ENCODE measurements around the gene MMP25. TPM values are rescaled to one million over a fixed set of nuclear protein-coding genes. Genes with fewer than 3 reads are reported as not detected.

Gene MMP25
- total and polyA plus RNA-seq, 3 experiments from 2014 or later: 0.90 to 1.9 (median 1.5) TPM

- Mint-ChIP-seq H3K27me3 (peaks cover 0 to 16% of the 10 kb centered on the region in 2 donors), H3K36me3 (no peaks in the 10 kb centered on the region), H3K4me3 (peak overlapping the region in 1 of 7 donors; percentile 4), H3K9me3 (no peaks in the 10 kb centered on the region), H3K4me1 (peaks cover 17 to 25% (median 17%) of the 10 kb centered on the region in 3 donors), H3K27ac (no peak overlapping the region)
- Histone ChIP-seq H3K27ac (ENCODE audit: low read depth, low read length) (no peak overlapping the region), H3K9me3 (ENCODE audit: low read length) (no peaks in the 10 kb centered on the region), H3K4me3 (ENCODE audit: low read length) (no peak overlapping the region), H3K36me3 (ENCODE audit: insufficient read depth, low read length) (no peaks in the 10 kb centered on the region), H3K27me3 (ENCODE audit: insufficient read depth, low read length, poor library complexity, severe bottlenecking) (peaks cover 3% of the 10 kb centered on the region), H3K4me1 (ENCODE audit: insufficient read depth, low read length) (peaks cover 20% of the 10 kb centered on the region)
- CTCF ChIA-PET: interaction anchor here (0.8 to 14.4 kb wide), 3 partner anchors 8 to 46 kb away, joined by 3 to 289 read pairs (median 4); partner anchors contain the start of genes HCFC1R1, THOC6 and TNFRSF12A
- no peak for DNase-seq
- POLR2A ChIA-PET: no interaction called here
Measured at GRCh38 chr16:3012246-3012645, 34.1 kb upstream of the MMP25 start.

- no peak within 1 kb of the TSS for H3K27ac ChIP-seq (ENCODE audit: low read depth, low read length)
- H3K27me3 ChIP-seq (ENCODE audit: insufficient read depth, low read length, poor library complexity, severe bottlenecking): peaks cover 3% of the 10 kb centered on the region
- no peak for DNase-seq
- no peaks in the 10 kb centered on the region for H3K36me3 ChIP-seq (ENCODE audit: insufficient read depth, low read length)
- Mint-ChIP-seq H3K9me3 (no peaks in the 10 kb centered on the region), H3K36me3 (no peaks in the 10 kb centered on the region), H3K4me1 (peaks cover 10 to 19% (median 10%) of the 10 kb centered on the region in 3 donors), H3K4me3 (peak within 1 kb of the TSS in 1 of 7 donors; percentile 4), H3K27ac (no peak within 1 kb of the TSS), H3K27me3 (peaks cover 0 to 16% of the 10 kb centered on the region in 2 donors)
- POLR2A ChIA-PET: no interaction called here
- H3K4me1 ChIP-seq (ENCODE audit: insufficient read depth, low read length): peaks cover 13% of the 10 kb centered on the region
- CTCF ChIA-PET: interaction anchor here (0.8 to 14.4 kb wide), 2 partner anchors 14 to 46 kb away, joined by 3 to 289 read pairs; partner anchors contain the start of genes HCFC1R1, THOC6 and TNFRSF12A
- no peak within 1 kb of the TSS for H3K4me3 ChIP-seq (ENCODE audit: low read length)
- H3K9me3 ChIP-seq (ENCODE audit: low read length): no peaks in the 10 kb centered on the region
Measured at GRCh38 chr16:3012828-3013420, 33.4 kb upstream of the MMP25 start, which contains the start of gene CLDN9. Gene CLDN9, plus strand, starts transcription at chr16:3012923. Its CDS starts 440 bp downstream, at chr16:3013363.

DNA sequence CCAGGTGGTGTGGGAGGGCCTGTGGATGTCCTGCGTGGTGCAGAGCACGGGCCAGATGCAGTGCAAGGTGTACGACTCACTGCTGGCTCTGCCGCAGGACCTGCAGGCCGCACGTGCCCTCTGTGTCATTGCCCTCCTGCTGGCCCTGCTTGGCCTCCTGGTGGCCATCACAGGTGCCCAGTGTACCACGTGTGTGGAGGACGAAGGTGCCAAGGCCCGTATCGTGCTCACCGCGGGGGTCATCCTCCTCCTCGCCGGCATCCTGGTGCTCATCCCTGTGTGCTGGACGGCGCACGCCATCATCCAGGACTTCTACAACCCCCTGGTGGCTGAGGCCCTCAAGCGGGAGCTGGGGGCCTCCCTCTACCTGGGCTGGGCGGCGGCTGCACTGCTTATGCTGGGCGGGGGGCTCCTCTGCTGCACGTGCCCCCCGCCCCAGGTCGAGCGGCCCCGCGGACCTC is 32.8 kb upstream of the MMP25 start:
- DNase-seq: no peak
- Mint-ChIP-seq H3K27me3 (peaks cover 0 to 16% of the 10 kb centered on the region in 2 donors), H3K9me3 (no peaks in the 10 kb centered on the region), H3K4me1 (peaks cover 4 to 19% (median 4%) of the 10 kb centered on the region in 3 donors), H3K27ac (no peak overlapping the region), H3K4me3 (no peak overlapping the region), H3K36me3 (no peaks in the 10 kb centered on the region)
- H3K27ac ChIP-seq (ENCODE audit: low read depth, low read length): no peak overlapping the region
- peaks cover 13% of the 10 kb centered on the region for H3K4me1 ChIP-seq (ENCODE audit: insufficient read depth, low read length)
- CTCF ChIA-PET: interaction anchor here (1.2 to 14.4 kb wide), 4 partner anchors 10 to 18 kb away, joined by 3 to 289 read pairs (median 4); partner anchors contain the start of genes HCFC1R1, THOC6 and TNFRSF12A
- POLR2A ChIA-PET: no interaction called here
- peaks cover 3% of the 10 kb centered on the region for H3K27me3 ChIP-seq (ENCODE audit: insufficient read depth, low read length, poor library complexity, severe bottlenecking)
- H3K9me3 ChIP-seq (ENCODE audit: low read length): no peaks in the 10 kb centered on the region
- H3K36me3 ChIP-seq (ENCODE audit: insufficient read depth, low read length): no peaks in the 10 kb centered on the region
- no peak overlapping the region for H3K4me3 ChIP-seq (ENCODE audit: low read length)

DNA sequence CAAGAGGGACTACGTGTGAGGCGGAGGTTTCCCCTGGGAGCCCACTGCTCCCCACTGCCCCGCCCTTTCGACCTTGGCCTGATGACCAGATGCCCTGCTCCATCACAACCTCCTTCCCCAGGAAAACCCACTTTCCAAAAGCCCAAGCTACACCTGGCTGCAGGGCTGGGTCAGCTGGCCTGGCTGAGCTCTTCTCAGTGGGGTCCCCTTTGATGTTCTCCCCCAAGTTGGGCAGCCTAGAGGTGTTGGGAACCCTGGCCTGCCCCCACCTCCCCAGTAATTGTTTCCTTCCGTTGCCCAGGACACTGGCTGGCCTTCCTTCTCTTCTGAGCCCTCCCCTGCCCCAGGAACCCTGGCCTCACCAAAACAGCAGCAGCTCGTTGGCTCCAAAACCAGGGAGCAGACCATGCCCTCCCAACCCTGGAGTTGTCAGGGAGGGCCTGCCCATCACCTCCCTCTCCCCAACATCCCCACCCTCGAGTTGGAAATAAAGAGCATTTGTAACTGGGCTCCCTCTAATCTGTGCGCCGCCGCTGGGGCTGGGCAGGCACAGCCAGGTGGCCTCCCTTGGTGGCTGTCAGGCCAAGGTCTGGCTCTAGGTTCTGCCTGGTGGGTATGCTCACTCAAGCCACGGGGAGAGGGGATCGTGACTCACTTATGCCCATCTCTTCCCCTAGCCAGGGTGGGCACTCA is 32.2 kb upstream of the MMP25 start:
- DNase-seq: no peak
- H3K4me3 Mint-ChIP-seq: no peak overlapping the region
- H3K27ac Mint-ChIP-seq: no peak overlapping the region
- peaks cover 3% of the 10 kb centered on the region for H3K27me3 ChIP-seq (ENCODE audit: insufficient read depth, low read length, poor library complexity, severe bottlenecking)
- no peaks in the 10 kb centered on the region for H3K36me3 ChIP-seq (ENCODE audit: insufficient read depth, low read length)
- no peaks in the 10 kb centered on the region for H3K9me3 ChIP-seq (ENCODE audit: low read length)
- ChIA-PET CTCF (interaction anchor here (1.0 to 1.4 kb wide), 4 partner anchors 10 to 17 kb away, joined by 3 to 4 read pairs (median 3); partner anchors contain the start of genes HCFC1R1 and THOC6), POLR2A (no interaction called here)
- H3K27me3 Mint-ChIP-seq: peaks cover 0 to 16% of the 10 kb centered on the region in 2 donors
- H3K4me1 ChIP-seq (ENCODE audit: insufficient read depth, low read length): peaks cover 8% of the 10 kb centered on the region
- H3K36me3 Mint-ChIP-seq: no peaks in the 10 kb centered on the region
- no peak overlapping the region for H3K4me3 ChIP-seq (ENCODE audit: low read length)
- no peaks in the 10 kb centered on the region for H3K9me3 Mint-ChIP-seq
- H3K4me1 Mint-ChIP-seq: peaks cover 0 to 15% (median 0%) of the 10 kb centered on the region in 3 donors
- H3K27ac ChIP-seq (ENCODE audit: low read depth, low read length): no peak overlapping the region

DNA sequence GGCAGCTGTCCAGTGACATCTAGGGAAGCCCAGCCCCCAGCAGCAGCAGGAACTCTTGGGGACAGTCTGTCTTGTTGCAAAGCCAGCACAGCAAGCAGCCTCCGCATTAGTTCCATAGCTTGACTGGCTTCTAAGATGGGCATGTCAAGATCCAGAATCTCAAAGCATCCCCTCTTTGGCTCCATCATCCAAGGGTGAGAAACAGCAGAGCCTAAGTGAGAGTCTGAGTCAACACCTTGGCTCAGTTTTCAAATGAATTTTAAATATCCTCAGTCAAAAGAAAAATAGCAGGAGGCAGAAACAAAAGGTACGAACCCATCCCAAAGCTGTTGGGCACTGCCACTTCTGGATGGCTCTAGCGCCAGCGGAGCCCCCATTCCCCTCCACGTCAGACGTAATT is 31.4 kb upstream of the MMP25 start:
- H3K9me3 ChIP-seq (ENCODE audit: low read length): no peaks in the 10 kb centered on the region
- H3K27me3 Mint-ChIP-seq: peaks cover under 1 to 16% of the 10 kb centered on the region in 2 donors
- ChIA-PET POLR2A (no interaction called here), CTCF (interaction anchor here (1.0 to 1.4 kb wide), 4 partner anchors 9 to 16 kb away, joined by 3 to 4 read pairs (median 3); partner anchors contain the start of genes HCFC1R1 and THOC6)
- H3K4me1 Mint-ChIP-seq: peaks cover 2 to 20% (median 3%) of the 10 kb centered on the region in 3 donors
- DNase-seq: no peak
- peaks cover 3% of the 10 kb centered on the region for H3K27me3 ChIP-seq (ENCODE audit: insufficient read depth, low read length, poor library complexity, severe bottlenecking)
- H3K36me3 ChIP-seq (ENCODE audit: insufficient read depth, low read length): no peaks in the 10 kb centered on the region
- H3K9me3 Mint-ChIP-seq: no peaks in the 10 kb centered on the region
- H3K36me3 Mint-ChIP-seq: no peaks in the 10 kb centered on the region
- no peak overlapping the region for H3K27ac Mint-ChIP-seq
- H3K4me3 ChIP-seq (ENCODE audit: low read length): no peak overlapping the region
- no peak overlapping the region for H3K27ac ChIP-seq (ENCODE audit: low read depth, low read length)
- H3K4me1 ChIP-seq (ENCODE audit: insufficient read depth, low read length): peaks cover 14% of the 10 kb centered on the region
- no peak overlapping the region for H3K4me3 Mint-ChIP-seq

DNA sequence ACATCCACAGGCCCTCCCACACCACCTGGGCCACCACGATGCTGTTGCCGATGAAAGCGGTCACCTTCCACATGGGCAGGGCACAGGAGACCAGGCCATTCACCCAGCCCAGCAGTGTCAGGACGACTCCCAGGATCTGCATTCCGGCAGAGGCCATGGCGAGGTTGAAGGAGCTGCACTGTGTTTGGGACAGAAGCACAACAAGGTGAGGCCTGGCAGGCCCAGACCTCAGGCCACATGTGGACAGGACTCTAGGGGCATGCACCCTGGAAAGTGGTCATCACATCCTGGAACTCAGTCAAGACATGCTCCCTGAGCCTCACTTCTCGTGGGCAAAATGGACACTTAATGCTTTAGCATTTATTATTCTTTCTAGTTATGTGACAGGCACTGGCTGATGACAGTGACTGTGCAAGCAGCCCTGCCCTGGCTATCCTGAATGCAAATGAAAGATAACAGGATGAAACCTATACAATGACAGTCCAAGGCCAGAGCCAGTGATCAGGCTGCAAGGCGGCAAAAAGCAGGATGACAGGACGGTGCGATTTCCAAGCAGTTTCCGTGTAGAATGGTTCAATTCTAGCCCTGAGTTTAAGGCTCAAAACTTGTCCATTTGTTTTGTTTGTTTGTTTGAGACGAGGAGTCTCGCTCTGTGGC is 30.4 kb upstream of the MMP25 start:
- Mint-ChIP-seq H3K9me3 (no peaks in the 10 kb centered on the region), H3K27ac (no peak overlapping the region), H3K36me3 (no peaks in the 10 kb centered on the region), H3K4me1 (peaks cover 7 to 29% (median 7%) of the 10 kb centered on the region in 3 donors), H3K27me3 (peaks cover 2 to 16% of the 10 kb centered on the region in 2 donors), H3K4me3 (peak overlapping the region in 1 of 7 donors; percentile 31)
- H3K4me3 ChIP-seq (ENCODE audit: low read length): no peak overlapping the region
- H3K27ac ChIP-seq (ENCODE audit: low read depth, low read length): no peak overlapping the region
- ChIA-PET CTCF (interaction anchor here (1.5 kb wide), 1 partner anchor 12 kb away, joined by 3 read pairs; no protein-coding TSS in a partner anchor), POLR2A (no interaction called here)
- peaks cover 16% of the 10 kb centered on the region for H3K4me1 ChIP-seq (ENCODE audit: insufficient read depth, low read length)
- no peak for DNase-seq
- H3K36me3 ChIP-seq (ENCODE audit: insufficient read depth, low read length): no peaks in the 10 kb centered on the region
- no peaks in the 10 kb centered on the region for H3K9me3 ChIP-seq (ENCODE audit: low read length)
- H3K27me3 ChIP-seq (ENCODE audit: insufficient read depth, low read length, poor library complexity, severe bottlenecking): peaks cover 3% of the 10 kb centered on the region

- CTCF ChIA-PET: interaction anchor here (1.0 to 1.5 kb wide), 2 partner anchors 10 to 11 kb away, joined by 3 read pairs; no protein-coding TSS in a partner anchor
- H3K9me3 Mint-ChIP-seq: no peaks in the 10 kb centered on the region
- peaks cover 29% of the 10 kb centered on the region for H3K4me1 ChIP-seq (ENCODE audit: insufficient read depth, low read length)
- no peaks in the 10 kb centered on the region for H3K27me3 ChIP-seq (ENCODE audit: insufficient read depth, low read length, poor library complexity, severe bottlenecking)
- no peak overlapping the region for H3K27ac Mint-ChIP-seq
- peaks cover 2 to 14% of the 10 kb centered on the region in 2 donors for H3K27me3 Mint-ChIP-seq
- DNase-seq: no peak
- no peaks in the 10 kb centered on the region for H3K36me3 ChIP-seq (ENCODE audit: insufficient read depth, low read length)
- H3K27ac ChIP-seq (ENCODE audit: low read depth, low read length): no peak overlapping the region
- H3K9me3 ChIP-seq (ENCODE audit: low read length): no peaks in the 10 kb centered on the region
- H3K4me3 Mint-ChIP-seq: no peak overlapping the region
- POLR2A ChIA-PET: no interaction called here
- H3K4me3 ChIP-seq (ENCODE audit: low read length): no peak overlapping the region
- no peaks in the 10 kb centered on the region for H3K36me3 Mint-ChIP-seq
- H3K4me1 Mint-ChIP-seq: peaks cover 20 to 40% (median 21%) of the 10 kb centered on the region in 3 donors
Measured at GRCh38 chr16:3017344-3017743, 29.0 kb upstream of the MMP25 start.
